Ovary (tissue), 9 donors: ENCODE measurements around the gene CMTM3. TPM values are rescaled to one million over a fixed set of nuclear protein-coding genes. Genes with fewer than 3 reads are reported as not detected.
"Not testable (repeated sequence)": the region's sequence is repeated elsewhere in the genome, so short reads cannot be mapped to it uniquely, and the experiment has no call there.

Source experiments
- DNase-seq, 5 donors: peaks; one replicate each; pipeline ENCODE4 v3.0.0-alpha.2; 2019 to 2020
- H3K27ac ChIP-seq, 2 donors: fragments of 200-600 bp; one replicate each; pipeline versions ENCODE4 v1.5.1 to v1.8.0; 2019 to 2022
- H3K27me3 ChIP-seq: fragments of 200-600 bp; one replicate; pipeline ENCODE4 v1.8.0; 2022
- H3K36me3 ChIP-seq: fragments of 200-600 bp; sonication (generic); one replicate; pipeline ENCODE4 v1.5.1; 2019
- H3K4me1 ChIP-seq: one replicate; pipeline ENCODE4 v1.8.1; 2013; ENCODE audit warnings: mild to moderate bottlenecking, moderate library complexity; ENCODE audit not compliant: insufficient read depth
- H3K4me3 ChIP-seq: fragments of 200-600 bp; sonication (generic); one replicate; pipeline ENCODE4 v1.5.1; 2017
- H3K9me3 ChIP-seq, 2 donors: fragments of 200-600 bp in 1 of 2; sonication (generic) in 1 of 2; one replicate each; pipeline versions ENCODE4 v1.5.1 to v1.8.1; 2013 to 2019; ENCODE audit warnings: mild to moderate bottlenecking in 1 of 2, moderate library complexity in 1 of 2
- CTCF ChIP-seq, 3 donors: fragments of 450-650 bp in 2 of 3; fragments of 200-600 bp in 1 of 3; IDR thresholded peaks; one replicate each; pipeline versions ENCODE4 v1.5.1 to v1.8.0; 2016 to 2022; ENCODE audit warnings: antibody characterized with exemption in 3 of 3, mild to moderate bottlenecking in 1 of 3
- EP300 ChIP-seq: sonication (generic); formaldehyde crosslinking; IDR thresholded peaks from one replicate; pipeline ENCODE4 v1.6.1; 2017; ENCODE audit warnings: antibody characterized with exemption
- POLR2A ChIP-seq: fragments of 450-650 bp; IDR thresholded peaks from one replicate; pipeline ENCODE4 v1.6.1; 2017; ENCODE audit warnings: antibody characterized with exemption, mild to moderate bottlenecking, moderate library complexity
- WGBS, 3 donors: extraction: QIAGEN DNeasy Blood & Tissue Kit in 1 of 3; methylation state at CpG; one replicate each; pipeline versions ENCODE4 v1.1.5 to v1.1.7; 2013 to 2017; 5-methylcytosine and 5-hydroxymethylcytosine counted together
- intact Hi-C, 4 donors: fragments of 100-400 bp; cut with DNase I; formaldehyde crosslinking; loops; one replicate each; pipeline versions ENCODE4 v1.11.0 to v1.15.1; 2022 to 2023
- polyA plus RNA-seq, 2 donors: library from polyadenylated mRNA; stranded (reverse); fragments of 200-250 nt in 1 of 2; fragments of 350-450 nt in 1 of 2; fragmentation: Illumina TruSeq in 1 of 2; extraction: RNeasy Lipid Tissue Mini Kit (QIAGEN cat#74804) in 1 of 2; gene quantifications; one replicate each; pipeline ENCODE4 v1.2.3, GENCODE V29; 2013 to 2014
- total RNA-seq, 7 donors: library from RNA; depleted of rRNA in 2 of 7; stranded (reverse); fragments of >200 nt in 2 of 7; fragmentation: NEBNext Ultra II Directional in 3 of 7; extraction: Animal tissue kit (Norgen Biotek cat#: 25700) in 3 of 7; gene quantifications; one replicate each; pipeline versions ENCODE4 v1.1.0 to v1.2.4, GENCODE V29; 2016 to 2023
- donor health status: DM: no; HTN: no; CAD: no; lungs with moderate emphysema.
- donor health status: DM: no; HTN: no; CAD: no.
- donor health status: Bipolar disorder and iron deficiency.
- donor health status: DM: yes; HTN: yes; CAD: no.
- donor health status: DM: no; HTN: no; CAD: no.
- donor health status: DM: yes; HTN: yes; CAD: no.

CMTM3 gene
- total and polyA plus RNA-seq, 9 donors: 22.9 to 60.5 (median 43.2) TPM

GRCh38 chr16:66629856-66630255, 25.4 kb downstream of the CMTM3 start:
- peaks cover 4% of the 10 kb centered on the region for H3K4me1 ChIP-seq
- TF ChIP-seq POLR2A (no peak), CTCF (IDR thresholded peaks at IDR 0.05) (no peak), EP300 (no peak)
- no peak for DNase-seq
- H3K27ac ChIP-seq: no peak overlapping the region
- intact Hi-C loops: loop anchor here in 1 of 4 donors (10.0 kb wide), 1 partner anchor 1145 kb away; no protein-coding TSS in a partner anchor
- no peaks in the 10 kb centered on the region for H3K27me3 ChIP-seq
- H3K36me3 ChIP-seq: no peaks in the 10 kb centered on the region
- 90 to 95% (median 92%) methylated on average over 5 of the region's 5 CpGs for WGBS, 3 donors
- H3K9me3 ChIP-seq: no peaks in the 10 kb centered on the region
- no peak overlapping the region for H3K4me3 ChIP-seq

GRCh38 chr16:66630561-66631260, 26.2 kb downstream of the CMTM3 start:
- H3K4me1 ChIP-seq, H3K9me3 ChIP-seq, H3K27me3 ChIP-seq, intact Hi-C loops, DNase-seq, H3K27ac ChIP-seq, H3K4me3 ChIP-seq, H3K36me3 ChIP-seq: not testable (repeated sequence)
- WGBS, 3 donors: 95 to 96% methylated on average over 5 to 35 of the region's 49 CpGs; no CpG with 5 or more reads in 1 of the 3 donors

- H3K9me3 ChIP-seq, H3K27me3 ChIP-seq, H3K4me1 ChIP-seq, H3K27ac ChIP-seq, H3K4me3 ChIP-seq, H3K36me3 ChIP-seq, intact Hi-C loops, DNase-seq: not testable (repeated sequence)
- WGBS, 3 donors: 94 to 99% (median 96%) methylated on average over 3 to 4 of the region's 4 CpGs
These were observed 27.1 kb downstream of the CMTM3 start for GRCh38 chr16:66631558-66631957.

GRCh38 chr16:66634527-66635196, 30.2 kb downstream of the CMTM3 start:
- intact Hi-C loops: no loop called here
- Histone ChIP-seq H3K4me3 (no peak overlapping the region), H3K36me3 (no peaks in the 10 kb centered on the region), H3K27me3 (no peaks in the 10 kb centered on the region), H3K27ac (no peak overlapping the region), H3K4me1 (no peaks in the 10 kb centered on the region), H3K9me3 (no peaks in the 10 kb centered on the region)
- no peak for DNase-seq
- 77 to 88% (median 86%) methylated on average over 4 of the region's 4 CpGs for WGBS, 3 donors
- TF ChIP-seq POLR2A: no peak
- TF ChIP-seq CTCF (IDR thresholded peaks at IDR 0.05): no peak

GRCh38 chr16:66635406-66635805, 30.9 kb downstream of the CMTM3 start:
- TF ChIP-seq EP300: no peak
- TF ChIP-seq CTCF (IDR thresholded peaks at IDR 0.05): no peak
- TF ChIP-seq POLR2A: no peak
- DNase-seq: no peak
- no peak overlapping the region for H3K4me3 ChIP-seq
- intact Hi-C loops: no loop called here
- H3K36me3 ChIP-seq: no peaks in the 10 kb centered on the region
- no peaks in the 10 kb centered on the region for H3K9me3 ChIP-seq
- no peaks in the 10 kb centered on the region for H3K27me3 ChIP-seq
- H3K4me1 ChIP-seq: no peaks in the 10 kb centered on the region
- no peak overlapping the region for H3K27ac ChIP-seq
- WGBS, 3 donors: 70 to 75% (median 71%) methylated on average over 6 of the region's 6 CpGs
